Activated CD4-positive, CD25-positive, alpha-beta regulatory T cell treated with anti-CD3 and anti-CD28 coated beads, Interleukin-2, amount 50 U/mL, for 72 hours (primary cell): ENCODE results near the gene TPM4.

Source experiments
- DNase-seq: peaks from one replicate; pipeline ENCODE4 v3.0.0; 2021

The TPM4 gene

DNA sequence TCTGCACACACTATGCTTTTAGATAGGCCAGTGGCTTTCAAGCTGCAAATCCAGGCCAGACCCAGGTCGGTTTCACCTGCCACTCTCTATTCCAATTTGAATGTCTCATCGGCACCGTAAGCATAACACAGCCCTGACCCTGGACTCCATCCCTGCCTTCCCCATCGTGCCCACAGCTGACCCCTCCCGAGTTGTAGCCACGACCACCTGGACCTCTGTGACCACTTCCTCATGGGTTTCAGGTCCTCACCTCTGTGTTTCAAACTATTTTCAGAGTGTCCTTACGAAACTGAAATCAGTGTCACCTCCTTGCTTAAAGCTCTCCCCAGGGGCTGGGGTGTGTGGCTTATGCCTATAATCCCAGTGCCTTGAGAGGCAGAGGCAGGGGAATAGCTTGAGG lies 58.2 kb downstream of the TPM4 start:
- no peak for DNase-seq

- no peak for DNase-seq
These were observed 59.3 kb downstream of the TPM4 start for GRCh38 chr19:16135430-16136127.

DNA sequence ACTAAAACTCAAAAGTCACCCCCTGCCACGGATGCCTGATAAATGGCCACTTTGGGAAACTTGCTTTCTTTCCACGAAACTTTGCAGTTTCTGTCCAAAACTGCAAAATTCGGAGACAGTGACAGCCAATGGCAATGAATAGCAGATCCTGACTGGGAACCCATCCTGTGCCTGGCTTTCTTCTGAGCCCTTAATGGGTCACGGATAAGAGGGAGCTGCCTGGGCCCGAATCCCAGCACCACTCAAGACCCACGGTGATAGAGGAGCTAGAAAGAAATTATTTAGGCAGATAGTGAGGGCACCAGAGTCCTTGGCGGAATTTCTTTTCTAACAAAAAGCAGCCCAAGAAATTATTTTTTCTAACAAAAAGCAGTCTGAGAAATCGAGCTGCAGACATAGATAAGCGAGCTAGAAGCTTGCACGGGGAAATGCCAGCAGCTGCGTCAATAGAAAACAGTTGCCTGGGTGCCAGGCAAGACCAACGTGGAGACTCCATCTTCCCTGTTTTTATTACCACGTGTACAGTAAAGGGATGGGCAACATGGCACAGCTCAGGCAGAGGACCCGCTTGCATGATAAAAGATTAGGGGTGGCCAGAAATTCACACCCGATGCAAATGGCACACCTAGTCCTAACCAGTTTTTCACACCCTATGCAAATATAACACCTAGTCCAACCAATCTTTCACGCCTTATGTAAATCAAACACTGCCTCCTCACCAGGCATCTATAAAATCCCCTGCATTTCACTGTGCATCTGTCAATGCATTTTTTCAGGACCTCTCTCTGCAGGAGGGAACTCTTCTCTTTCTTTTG lies 60.1 kb downstream of the TPM4 start:
- no peak for DNase-seq

GRCh38 chr19:16139752-16140151 lies 63.5 kb downstream of the TPM4 start:
- no peak for DNase-seq

- DNase-seq = no peak
These were observed 64.7 kb downstream of the TPM4 start for GRCh38 chr19:16141043-16141442.

- DNase-seq = no peak
These were observed 65.8 kb downstream of the TPM4 start for GRCh38 chr19:16142032-16142580.

- DNase-seq = peak; percentile 73
These were observed 67.3 kb downstream of the TPM4 start, which contains the start of gene HSH2D for GRCh38 chr19:16143399-16144215. HSH2D (plus strand) TSS chr19:16143685; CDS start chr19:16148751, 5,066 bp downstream.

GRCh38 chr19:16144216-16144581 lies 67.9 kb downstream of the TPM4 start:
- no peak for DNase-seq

- DNase-seq = no peak
These were observed 69.8 kb downstream of the TPM4 start for GRCh38 chr19:16146112-16146511.

DNA sequence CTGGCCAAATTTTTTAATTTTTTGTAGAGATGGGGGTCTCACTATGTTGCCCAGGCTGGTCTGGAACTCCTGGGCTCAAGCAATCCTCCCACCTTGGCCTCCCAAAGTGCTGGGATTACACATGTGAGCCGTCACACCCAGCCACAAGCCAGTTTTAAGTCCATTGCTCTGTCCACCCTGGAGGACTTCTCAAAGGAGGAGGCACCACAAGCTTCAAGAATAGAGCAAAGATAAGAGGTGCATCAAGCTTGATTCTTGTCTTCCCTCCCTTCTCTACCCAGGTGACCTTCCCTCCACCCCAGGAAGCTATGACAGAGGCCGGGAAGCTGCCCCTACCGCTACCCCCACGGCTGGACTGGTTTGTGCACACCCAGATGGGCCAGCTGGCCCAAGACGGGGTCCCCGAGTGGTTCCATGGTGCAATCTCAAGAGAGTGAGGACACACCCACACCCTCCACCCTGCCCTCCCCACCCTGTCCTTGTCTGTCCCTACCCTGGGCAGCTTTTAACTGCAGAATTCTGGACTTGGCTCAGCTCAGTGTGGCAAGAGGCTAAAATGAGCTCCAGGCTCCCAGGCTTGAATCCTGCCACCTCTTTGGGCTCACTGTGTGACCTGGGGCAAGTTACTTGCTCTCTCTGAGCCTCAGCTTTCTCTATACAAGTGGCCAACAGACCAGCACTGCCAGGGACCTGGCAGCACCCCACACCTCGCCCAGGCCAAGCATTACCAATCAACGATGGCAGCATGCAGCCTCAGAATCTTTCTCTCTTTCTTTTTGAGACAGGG lies 72.3 kb downstream of the TPM4 start:
- DNase-seq = no peak
